GM12878 (cell line): ENCODE measurements around the gene PPP1R2B. TPM values are rescaled to one million over a fixed set of nuclear protein-coding genes. Genes with fewer than 3 reads are reported as not detected.

ENCODE experiments used
- ATAC-seq: fragments of 200-7000 bp; cut with Tn5 transposase; 3 replicates; pipeline ENCODE4 v1.9.1; 2020; ENCODE audit warnings: mild to moderate bottlenecking, moderate library complexity
- BruUV-seq: library from RNA; stranded (reverse); fragments of 400-500 nt; replicated peaks from 2 replicates; lab custom pipeline; 2021; lab: Mats Ljungman, UMichigan
- CTCF ChIA-PET: fragments of 300-600 bp; sonication (Branson Sonifier 250); formaldehyde crosslinking; extraction: SDS; loops from one replicate; lab custom pipeline; 2021; ENCODE audit warnings: inconsistent platforms; lab: Yijun Ruan, JAX
- POLR2A ChIA-PET: fragments of 350-600 bp; formaldehyde crosslinking; extraction: SDS; loops from one replicate; lab custom pipeline; 2021; ENCODE audit warnings: inconsistent platforms; lab: Charles Lee
- RAD21 ChIA-PET: fragments of 300-600 bp; sonication (Branson Sonifier 250); formaldehyde crosslinking; loops from one replicate; lab custom pipeline; 2023; ENCODE audit warnings: antibody characterized with exemption; ENCODE audit not compliant: unreplicated experiment; lab: Charles Lee
- SMC1A ChIA-PET: fragments of 300-600 bp; sonication (Branson Sonifier 250); formaldehyde crosslinking; loops from one replicate; lab custom pipeline; 2023; ENCODE audit not compliant: unreplicated experiment, uncharacterized antibody; lab: Charles Lee
- DNase-seq: peaks from one replicate; pipeline ENCODE4 v3.0.0-alpha.2; 2011; ENCODE audit warnings: low read depth, low spot score
- FAIRE-seq: peaks from 3 replicates; lab custom pipeline; 2011; peaks lifted over from hg19 to GRCh38; lab: Jason Lieb, UNC
- H2AFZ ChIP-seq: 2 replicates; pipeline ENCODE4 v1.6.0; 2011; ENCODE audit warnings: low read depth, low read length, control low read depth; ENCODE audit not compliant: control insufficient read depth
- H3K27ac ChIP-seq: 2 replicates; pipeline ENCODE4 v1.5.1; 2011; ENCODE audit warnings: control low read depth; ENCODE audit not compliant: control insufficient read depth, insufficient read depth
- H3K27me3 ChIP-seq, 2 experiments: replicated peaks in 1 of 2; 2 replicates each; pipeline versions ENCODE4 v1.6.0 to v1.6.1; 2011; ENCODE audit warnings: low read length in 1 of 2; ENCODE audit not compliant: control insufficient read depth in 2 of 2, insufficient read depth in 2 of 2
- H3K36me3 ChIP-seq, 2 experiments: 2 replicates each; pipeline ENCODE4 v1.5.1; 2011; ENCODE audit warnings: low read length in 1 of 2; ENCODE audit not compliant: control insufficient read depth in 2 of 2, insufficient read depth in 2 of 2
- H3K4me1 ChIP-seq: 2 replicates; pipeline ENCODE4 v1.6.1; 2011; ENCODE audit warnings: mild to moderate bottlenecking, low read length, moderate library complexity, mixed read lengths; ENCODE audit not compliant: control insufficient read depth, insufficient read depth
- H3K4me2 ChIP-seq: 2 replicates; pipeline ENCODE4 v1.6.0; 2011; ENCODE audit warnings: control low read depth; ENCODE audit not compliant: control insufficient read depth, insufficient read depth
- H3K4me3 ChIP-seq: fragments of 200-600 bp; sonication (generic); 2 replicates; pipeline ENCODE4 v1.5.1; 2016
- H3K79me2 ChIP-seq: 2 replicates; pipeline ENCODE4 v1.6.0; 2011; ENCODE audit warnings: low read length; ENCODE audit not compliant: control insufficient read depth, insufficient read depth
- H3K9ac ChIP-seq: 2 replicates; pipeline ENCODE4 v1.8.0; 2011; ENCODE audit warnings: low read length, control low read depth, mixed read lengths; ENCODE audit not compliant: control insufficient read depth, insufficient read depth
- H3K9me3 ChIP-seq: replicated peaks from 3 replicates; pipeline ENCODE4 v1.5.1; 2011; ENCODE audit warnings: mild to moderate bottlenecking, low read length; ENCODE audit not compliant: control insufficient read depth, insufficient read depth
- H4K20me1 ChIP-seq: 2 replicates; pipeline ENCODE4 v1.6.0; 2011; ENCODE audit not compliant: control insufficient read depth, insufficient read depth
- ATF2 ChIP-seq: IDR thresholded peaks from 2 replicates; pipeline ENCODE4 v1.6.1; 2012; ENCODE audit warnings: low read length, inconsistent platforms
- BRCA1 ChIP-seq: IDR thresholded peaks from 2 replicates; pipeline ENCODE4 v1.6.1; 2011; ENCODE audit warnings: low read depth, low read length, improper control_type of control experiment
- CBX5 ChIP-seq: sonication (generic); IDR thresholded peaks from 2 replicates; pipeline ENCODE4 v1.6.1; 2016; ENCODE audit warnings: low read depth, moderate library complexity, mild to moderate bottlenecking, inconsistent platforms
- CEBPB ChIP-seq, 2 experiments: fragments of 150-350 bp in 1 of 2; IDR thresholded peaks; 2 replicates each; pipeline ENCODE4 v1.6.1; 2012 to 2014; ENCODE audit warnings: low read depth in 2 of 2, low read length in 2 of 2, borderline replicate concordance in 1 of 2, inconsistent platforms in 1 of 2
- CTCF ChIP-seq, 3 experiments: IDR thresholded peaks in 2 of 3; conservative IDR thresholded peaks in 1 of 3; 2 replicates each; pipeline ENCODE4 v1.5.1; 2011; ENCODE audit warnings: low read depth in 3 of 3, low read length in 3 of 3, mild to moderate bottlenecking in 3 of 3, control low read depth in 2 of 3, moderate library complexity in 2 of 3, inconsistent platforms in 1 of 3, mixed read lengths in 1 of 3; ENCODE audit not compliant: control insufficient read depth in 2 of 3, insufficient read depth in 1 of 3; ENCODE audit errors: extremely low read depth in 1 of 3
- HDAC2 ChIP-seq: fragments of 200-600 bp; sonication (generic); IDR thresholded peaks from 2 replicates; pipeline ENCODE4 v1.6.1; 2017
- NBN ChIP-seq: fragments of 450-650 bp; IDR thresholded peaks from 2 replicates; pipeline ENCODE4 v1.6.1; 2016
- RAD21 ChIP-seq: IDR thresholded peaks from 2 replicates; pipeline ENCODE4 v1.6.1; 2011; ENCODE audit warnings: mild to moderate bottlenecking, low read depth, low read length, moderate library complexity; ENCODE audit not compliant: insufficient read depth
- RUNX3 ChIP-seq: IDR thresholded peaks from 2 replicates; pipeline ENCODE4 v1.6.1; 2012; ENCODE audit warnings: low read length, inconsistent platforms
- SMC3 ChIP-seq: IDR thresholded peaks from 2 replicates; pipeline ENCODE4 v1.6.1; 2011; ENCODE audit warnings: low read length, improper control_type of control experiment, borderline replicate concordance
- SUZ12 ChIP-seq: fragments of 200-600 bp; sonication (generic); IDR thresholded peaks from one replicate; pipeline ENCODE4 v1.6.1; 2018; ENCODE audit warnings: antibody characterized with exemption, mild to moderate bottlenecking; ENCODE audit not compliant: unreplicated experiment
- YY1 ChIP-seq: IDR thresholded peaks from 2 replicates; pipeline ENCODE4 v1.6.1; 2011; ENCODE audit warnings: low read depth, mild to moderate bottlenecking, low read length
- ZNF207 ChIP-seq: fragments of 450-650 bp; IDR thresholded peaks from 2 replicates; pipeline ENCODE4 v1.6.1; 2014; ENCODE audit warnings: antibody characterized with exemption, mild to moderate bottlenecking, borderline replicate concordance
- whole genome bisulfite sequencing: methylation state at CpG from one replicate; pipeline ENCODE4 v1.1.6; 2016; ENCODE audit warnings: low lambda C conversion rate; ENCODE audit not compliant: insufficient replicate concordance, insufficient coverage; ENCODE audit errors: missing lambda C conversion rate; 5-methylcytosine and 5-hydroxymethylcytosine counted together
- in situ Hi-C: fragments of 300-500 bp; cut with MboI; formaldehyde crosslinking; loops from 9 replicates; pipeline ENCODE4 v1.14.3; 2018; ENCODE audit warnings: mixed read lengths
- intact Hi-C: fragments of 100-400 bp; cut with micrococcal nuclease; formaldehyde crosslinking; loops from one replicate; pipeline ENCODE4 v1.14.2; 2022; ENCODE audit not compliant: unreplicated experiment
- polyA plus RNA-seq, 11 experiments: library from polyadenylated mRNA; depleted of rRNA in 4 of 11; unstranded in 6 of 11; stranded (reverse) in 5 of 11; fragments of >200 nt; fragmentation: Nextera tagmentation in 4 of 11; fragmentation: Illumina TruSeq in 1 of 11; extraction: Ambion mirVana in 4 of 11; extraction: Trizol in 1 of 11; gene quantifications; 1 replicate in 1 of 11; 2 replicates in 10 of 11; pipeline versions ENCODE4 v1.2.1 to v1.2.3, GENCODE V29; 2011 to 2016; ENCODE audit warnings: inconsistent platforms in 2 of 11, missing spikeins in 2 of 11, low read depth in 1 of 11
- total RNA-seq, 4 experiments: library from RNA; depleted of rRNA in 3 of 4; stranded (reverse); fragments of >200 nt in 3 of 4; fragmentation: Illumina TruSeq in 1 of 4; extraction: Trizol in 1 of 4; gene quantifications; 2 replicates each; pipeline versions ENCODE4 v1.2.1 to v1.2.3, GENCODE V29; 2013 to 2021

Gene PPP1R2B
- total and polyA plus RNA-seq, 10 of the 15 experiments (the other 5 are each of a cell fraction or from before 2014, with no cell fraction given) = 0.02 to 0.13 (median 0.08) TPM; not detected in 5

GRCh38 chr5:156812959-156813358, 37.1 kb upstream of the PPP1R2B start:
- no TSS peak for BruUV-seq
- POLR2A ChIA-PET = no interaction called here
- no peak for ATAC-seq
- TF ChIP-seq SUZ12 (no peak), CEBPB (IDR thresholded peaks at IDR 0.05; ENCODE audit: borderline replicate concordance in 1 of 2, low read depth in 2 of 2, low read length in 2 of 2) (no peak)
- Histone ChIP-seq H3K79me2 (no peaks in the 10 kb centered on the region), H3K4me3 (no peak overlapping the region), H4K20me1 (no peaks in the 10 kb centered on the region), H3K9me3 (no peaks in the 10 kb centered on the region), H3K9ac (no peak overlapping the region), H2AFZ (no peak overlapping the region), H3K36me3 (no peaks in the 10 kb centered on the region), H3K27me3 (no peaks in the 10 kb centered on the region), H3K4me1 (no peaks in the 10 kb centered on the region), H3K27ac (no peak overlapping the region), H3K4me2 (no peak overlapping the region)
- FAIRE-seq = no peak
- CTCF ChIA-PET = interaction anchor here (0.8 to 2.6 kb wide), 4 partner anchors 12 to 69 kb away, joined by 3 to 8 read pairs (median 3); no protein-coding TSS in a partner anchor
- SMC1A ChIA-PET = interaction anchor here (0.7 to 1.5 kb wide), 2 partner anchors 32 to 70 kb away, joined by 3 to 4 read pairs; no protein-coding TSS in a partner anchor
- intact Hi-C loops = loop anchor here (10.0 kb wide), 1 partner anchor 138 kb away; no protein-coding TSS in a partner anchor
- WGBS = 0% methylated on average over 1 of the region's 1 CpG
- RAD21 ChIA-PET = no interaction called here
- in situ Hi-C loops = no loop called here
- no peak for DNase-seq

GRCh38 chr5:156815988-156816599, 34.0 kb upstream of the PPP1R2B start:
- DNase-seq = no peak
- no peak overlapping the region for H3K4me3 ChIP-seq
- CTCF ChIA-PET = interaction anchor here (0.7 to 3.0 kb wide), 20 partner anchors 8 to 1116 kb away, joined by 3 to 11 read pairs (median 4); no protein-coding TSS in a partner anchor
- H3K9me3 ChIP-seq = no peaks in the 10 kb centered on the region
- H3K4me1 ChIP-seq = peaks cover 7% of the 10 kb centered on the region; the same call in 1 of the 2 replicates
- peak; percentile 57 for FAIRE-seq
- no peak overlapping the region for H3K9ac ChIP-seq
- SMC1A ChIA-PET = interaction anchor here (0.6 to 2.5 kb wide), 19 partner anchors 11 to 873 kb away, joined by 3 to 8 read pairs (median 3); no protein-coding TSS in a partner anchor
- in situ Hi-C loops = no loop called here
- H3K4me2 ChIP-seq = no peak overlapping the region
- WGBS = 54% methylated on average over 6 of the region's 6 CpGs
- intact Hi-C loops = loop anchor here (5.0 to 10.0 kb wide), 2 partner anchors 141 to 874 kb away; no protein-coding TSS in a partner anchor
- peak; percentile 50 to 71 (median 53) for TF ChIP-seq CTCF (IDR thresholded peaks at IDR 0.05 in 2 of 3, conservative IDR thresholded peaks at IDR 0.05 in 1 of 3; ENCODE audit: control insufficient read depth in 2 of 3, extremely low read depth in 1 of 3, insufficient read depth in 1 of 3, low read depth in 3 of 3, low read length in 3 of 3)
- TF ChIP-seq SMC3 = peak; percentile 70; the same call in 1 of the 2 replicates
- 0 out of 2 replicates have a peak, but pooled peaks have one; percentile 47 for TF ChIP-seq YY1
- no peak for TF ChIP-seq ATF2
- TF ChIP-seq RAD21 = peak; percentile 85
- no peak for TF ChIP-seq HDAC2
- no peak for TF ChIP-seq NBN
- no peak for TF ChIP-seq CBX5
- TF ChIP-seq ZNF207 = no peak
- no peak for TF ChIP-seq BRCA1
- no peak for TF ChIP-seq RUNX3
- peak; percentile 79 for ATAC-seq
- H3K27me3 ChIP-seq = no peaks in the 10 kb centered on the region
- H2AFZ ChIP-seq = no peak overlapping the region
- H3K36me3 ChIP-seq = no peaks in the 10 kb centered on the region
- H4K20me1 ChIP-seq = no peaks in the 10 kb centered on the region
- no peak overlapping the region for H3K27ac ChIP-seq
- no peaks in the 10 kb centered on the region for H3K79me2 ChIP-seq
- RAD21 ChIA-PET = interaction anchor here (0.7 to 3.3 kb wide), 9 partner anchors 64 to 872 kb away, joined by 3 to 11 read pairs (median 5); no protein-coding TSS in a partner anchor
- no TSS peak for BruUV-seq
- POLR2A ChIA-PET = no interaction called here
